Heart left ventricle (tissue), 16 donors: ENCODE results near the gene VWA5B1. TPM values are rescaled to one million over a fixed set of nuclear protein-coding genes. Genes with fewer than 3 reads are reported as not detected.

ENCODE experiments used
- ATAC-seq, 4 donors: fragments of 200-7000 bp; cut with Tn5 transposase; one replicate each; pipeline ENCODE4 v1.9.1; 2020 to 2022; ENCODE audit warnings: moderate library complexity in 4 of 4, mild to moderate bottlenecking in 3 of 4, moderate number of reproducible peaks in 1 of 4
- DNase-seq, 5 donors: peaks; one replicate each; pipeline ENCODE4 v3.0.0-alpha.2; 2020
- H3K27ac ChIP-seq, 12 donors: fragments of 200-600 bp; sonication (generic) in 4 of 12; one replicate each; pipeline versions ENCODE4 v1.5.0 to v1.8.0; 2016 to 2022; ENCODE audit warnings: mild to moderate bottlenecking in 2 of 12
- H3K27me3 ChIP-seq, 9 donors: fragments of 200-600 bp; sonication (generic) in 2 of 9; one replicate each; pipeline versions ENCODE4 v1.5.1 to v1.8.0; 2016 to 2022; ENCODE audit warnings: mild to moderate bottlenecking in 3 of 9
- H3K36me3 ChIP-seq, 9 donors: fragments of 200-600 bp; sonication (generic) in 2 of 9; one replicate each; pipeline versions ENCODE4 v1.5.0 to v1.8.0; 2018 to 2022; ENCODE audit warnings: mild to moderate bottlenecking in 2 of 9
- H3K4me1 ChIP-seq, 12 donors: fragments of 200-600 bp; sonication (generic) in 4 of 12; one replicate each; pipeline versions ENCODE4 v1.5.0 to v1.8.0; 2016 to 2022; ENCODE audit warnings: mild to moderate bottlenecking in 3 of 12
- H3K4me3 ChIP-seq, 12 donors: fragments of 200-600 bp; sonication (generic) in 4 of 12; one replicate each; pipeline versions ENCODE4 v1.5.0 to v1.8.0; 2017 to 2022; ENCODE audit warnings: mild to moderate bottlenecking in 9 of 12, moderate library complexity in 4 of 12
- H3K9me3 ChIP-seq, 12 donors: fragments of 200-600 bp; sonication (generic) in 4 of 12; one replicate each; pipeline versions ENCODE4 v1.5.0 to v1.8.0; 2016 to 2022; ENCODE audit warnings: mild to moderate bottlenecking in 1 of 12
- POLR2A ChIP-seq, 2 donors: fragments of 450-650 bp; IDR thresholded peaks; one replicate each; pipeline ENCODE4 v1.6.1; 2017; ENCODE audit warnings: antibody characterized with exemption in 2 of 2, mild to moderate bottlenecking in 2 of 2, moderate library complexity in 2 of 2
- WGBS, 4 donors: extraction: QIAGEN DNeasy Blood & Tissue Kit in 2 of 4; methylation state at CpG; one replicate each; pipeline versions ENCODE4 v1.1.5 to v1.1.7; 2013 to 2018; 5-methylcytosine and 5-hydroxymethylcytosine counted together
- intact Hi-C, 10 donors: fragments of 100-400 bp; cut with DNase I; formaldehyde crosslinking; loops; one replicate each; pipeline versions ENCODE4 v1.11.1 to v1.14.2; 2022
- polyA plus RNA-seq, 2 donors: library from polyadenylated mRNA; stranded (reverse); fragments of 200-250 nt; gene quantifications; one replicate each; pipeline ENCODE4 v1.2.3, GENCODE V29; 2013
- total RNA-seq, 9 donors: library from RNA; depleted of rRNA in 2 of 9; stranded (reverse); fragments of >200 nt in 2 of 9; fragmentation: NEBNext Ultra II Directional in 3 of 9; extraction: Animal tissue kit (Norgen Biotek cat#: 25700) in 3 of 9; gene quantifications; one replicate each; pipeline versions ENCODE4 v1.1.0 to v1.2.4, GENCODE V29; 2016 to 2023
- TF ChIP-seq, protein P1 (sequence below), 12 donors: fragments of 200-600 bp; sonication (generic) in 4 of 12; IDR thresholded peaks; one replicate each; pipeline versions ENCODE4 v1.5.0 to v1.8.0; 2018 to 2022; ENCODE audit warnings: antibody characterized with exemption in 12 of 12, mild to moderate bottlenecking in 5 of 12
- donor health status: ischemic (EF 13 %, LVEDD 7.1; RV severe dilation, severe dysfunction).
- donor health status: healthy with polysubstance abuse.
- donor health status: DM: no; HTN: yes; CAD: no.
- donor health status: DM: no; HTN: no; CAD: no.
- donor health status: ischemic (EF 25% LVEDD 6.9; RV normal size, moderate dysfunction).
- donor health status: ischemic (EF 25% LVEDD 5.7; RV mildly dilated, moderate dysfunction).
- donor health status: healthy.
- donor health status: DM: yes; HTN: yes; CAD: no.
- donor health status: ischemic (EF 35%, LVEDD 5.7; RV mildly dilated, moderate dysfunction).
- donor health status: nonischemic (EF 11% LVEDD 7.7; RV severe dilation, severe dysfunction).
- donor health status: DM: yes; HTN: yes; CAD: no.
- donor health status: PGD.
- donor health status: ischemic (EF 29% LVEDD 5.4; RV normal size, mild dysfunction).
- donor health status: nonischemic (EF 23%, LVEDD 6.1; RV moderate dilation, normal function).

The VWA5B1 gene
- total and polyA plus RNA-seq, 11 donors, result 0.04 to 0.88 (median 0.12) TPM; not detected in 4

DNA sequence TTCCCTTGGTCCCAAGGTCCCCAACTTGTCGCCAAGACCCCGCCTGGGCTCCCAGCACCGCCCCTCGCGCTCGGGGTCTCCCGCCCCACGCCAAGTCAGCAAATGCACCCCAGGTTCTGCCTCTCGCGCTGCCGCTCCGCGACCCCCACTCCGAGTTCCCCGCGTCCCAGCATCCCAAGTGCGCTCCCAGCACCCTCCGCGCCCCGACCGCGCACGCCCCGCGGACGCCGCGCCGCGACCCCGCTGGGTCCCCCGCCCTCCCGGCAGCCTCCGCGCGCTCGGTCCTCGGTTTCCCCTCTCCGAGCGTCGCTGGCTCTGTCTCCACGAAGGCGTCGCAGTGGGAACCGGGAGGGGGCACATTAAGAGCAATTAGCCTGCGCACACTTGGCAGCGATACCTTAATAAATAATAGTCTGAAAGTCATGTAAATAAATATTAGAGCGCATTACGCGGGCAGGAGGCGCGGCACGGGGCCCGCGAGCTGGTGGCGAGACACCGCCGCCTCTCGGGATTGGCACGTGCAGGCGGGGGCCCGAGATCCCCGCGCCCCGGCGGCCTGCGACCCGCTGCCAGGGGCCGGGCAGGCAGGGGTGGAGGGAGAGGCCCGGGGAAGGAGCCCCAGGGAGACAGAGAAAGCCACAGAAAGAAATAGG, 75.9 kb downstream of the VWA5B1 start:
- intact Hi-C loops, result loop anchor here in 5 of 10 donors (5.0 to 10.0 kb wide), 5 partner anchors 102 to 152 kb away; no protein-coding TSS in a partner anchor
- no peak for TF ChIP-seq POLR2A (IDR thresholded peaks at IDR 0.05)
- TF ChIP-seq, protein P1, sequence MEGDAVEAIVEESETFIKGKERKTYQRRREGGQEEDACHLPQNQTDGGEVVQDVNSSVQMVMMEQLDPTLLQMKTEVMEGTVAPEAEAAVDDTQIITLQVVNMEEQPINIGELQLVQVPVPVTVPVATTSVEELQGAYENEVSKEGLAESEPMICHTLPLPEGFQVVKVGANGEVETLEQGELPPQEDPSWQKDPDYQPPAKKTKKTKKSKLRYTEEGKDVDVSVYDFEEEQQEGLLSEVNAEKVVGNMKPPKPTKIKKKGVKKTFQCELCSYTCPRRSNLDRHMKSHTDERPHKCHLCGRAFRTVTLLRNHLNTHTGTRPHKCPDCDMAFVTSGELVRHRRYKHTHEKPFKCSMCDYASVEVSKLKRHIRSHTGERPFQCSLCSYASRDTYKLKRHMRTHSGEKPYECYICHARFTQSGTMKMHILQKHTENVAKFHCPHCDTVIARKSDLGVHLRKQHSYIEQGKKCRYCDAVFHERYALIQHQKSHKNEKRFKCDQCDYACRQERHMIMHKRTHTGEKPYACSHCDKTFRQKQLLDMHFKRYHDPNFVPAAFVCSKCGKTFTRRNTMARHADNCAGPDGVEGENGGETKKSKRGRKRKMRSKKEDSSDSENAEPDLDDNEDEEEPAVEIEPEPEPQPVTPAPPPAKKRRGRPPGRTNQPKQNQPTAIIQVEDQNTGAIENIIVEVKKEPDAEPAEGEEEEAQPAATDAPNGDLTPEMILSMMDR (IDR thresholded peaks at IDR 0.05), result no peak
- Histone ChIP-seq H3K27me3 (peaks cover 6 to 76% (median 32%) of the 10 kb centered on the region in 9 donors), H3K4me1 (peaks cover 0 to 20% (median 5%) of the 10 kb centered on the region in 12 donors), H3K4me3 (peak overlapping the region; percentile 11 to 51 (median 42)), H3K36me3 (no peaks in the 10 kb centered on the region), H3K27ac (peak overlapping the region in 2 of 12 donors; percentile 39 to 48), H3K9me3 (no peaks in the 10 kb centered on the region)
- WGBS, 4 donors, result 1 to 2% (median 2%) methylated on average over 37 to 70 of the region's 70 CpGs
- DNase-seq, result peak in 1 of 5 donors; percentile 45
- peak in 1 of 4 donors; percentile 5 for ATAC-seq

DNA sequence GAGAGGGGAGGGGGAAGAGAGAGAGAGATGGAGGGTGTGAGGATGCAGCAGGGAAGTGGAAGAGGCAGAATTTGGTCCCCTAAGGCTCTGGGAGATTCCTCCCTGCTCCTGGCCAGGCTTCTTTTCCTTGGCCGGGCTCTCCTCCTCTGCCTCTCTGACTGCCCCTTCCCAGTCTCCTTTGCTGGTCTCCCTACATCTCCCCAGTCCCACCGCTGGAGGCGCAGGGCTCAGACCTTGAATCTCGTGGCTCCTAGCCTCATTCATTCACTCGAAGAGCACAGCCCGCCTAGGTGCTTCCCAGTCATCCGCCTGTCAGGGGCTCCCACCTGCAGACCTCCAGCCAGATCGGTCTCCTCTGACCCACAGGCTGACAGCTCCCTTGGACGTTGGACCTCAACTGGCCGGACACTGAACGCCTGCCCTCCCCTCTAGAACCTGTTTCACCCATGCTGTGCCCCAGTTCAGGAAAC, 76.5 kb downstream of the VWA5B1 start:
- intact Hi-C loops, result loop anchor here in 5 of 10 donors (5.0 to 10.0 kb wide), 5 partner anchors 102 to 152 kb away; no protein-coding TSS in a partner anchor
- peak; percentile 32 to 88 (median 76) for ATAC-seq
- DNase-seq, result peak in 4 of 5 donors; percentile 32 to 65 (median 49)

DNA sequence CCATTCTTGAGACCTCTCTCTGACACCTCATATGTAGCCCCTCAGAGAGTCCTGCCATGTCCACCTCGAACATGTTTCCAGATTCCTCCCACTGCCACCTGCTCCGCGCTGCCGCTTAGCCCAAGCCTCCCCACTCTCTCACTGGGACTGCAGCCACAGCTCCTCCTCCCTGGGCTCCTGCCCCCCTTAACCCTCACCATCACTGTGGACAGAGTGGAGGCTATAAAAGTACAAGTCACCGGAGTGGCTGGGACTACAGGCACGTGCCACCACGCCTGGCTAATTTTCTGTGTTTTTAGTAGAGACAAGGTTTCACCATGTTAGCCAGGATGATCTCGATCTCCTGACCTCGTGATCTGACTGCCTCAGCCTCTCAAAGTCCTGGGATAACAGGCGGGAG, 77.0 kb downstream of the VWA5B1 start:
- 49 to 71% (median 54%) methylated on average over 10 of the region's 10 CpGs for WGBS, 4 donors
- intact Hi-C loops, result loop anchor here in 5 of 10 donors (5.0 to 10.0 kb wide), 5 partner anchors 103 to 153 kb away; no protein-coding TSS in a partner anchor
- DNase-seq, result peak in 1 of 5 donors; percentile 12
- TF ChIP-seq POLR2A (IDR thresholded peaks at IDR 0.05), result no peak
- TF ChIP-seq, protein P1 (IDR thresholded peaks at IDR 0.05), result no peak
- Histone ChIP-seq H3K4me1 (peaks cover 0 to 18% (median 5%) of the 10 kb centered on the region in 12 donors), H3K9me3 (no peaks in the 10 kb centered on the region), H3K4me3 (no peak overlapping the region), H3K36me3 (no peaks in the 10 kb centered on the region), H3K27me3 (peaks cover 8 to 78% (median 30%) of the 10 kb centered on the region in 9 donors), H3K27ac (no peak overlapping the region)
- peak in 1 of 4 donors; percentile 20 for ATAC-seq

More for the DNA sequence above, 76.5 kb downstream of the VWA5B1 start:
- Histone ChIP-seq H3K27ac (peak overlapping the region in 1 of 12 donors; percentile 48), H3K4me1 (peaks cover 0 to 18% (median 5%) of the 10 kb centered on the region in 12 donors), H3K9me3 (no peaks in the 10 kb centered on the region), H3K36me3 (no peaks in the 10 kb centered on the region), H3K4me3 (peak overlapping the region; percentile 11 to 51 (median 42)), H3K27me3 (peaks cover 6 to 79% (median 32%) of the 10 kb centered on the region in 9 donors)
- 7 to 13% (median 11%) methylated on average over 11 of the region's 11 CpGs for WGBS, 4 donors
- TF ChIP-seq, protein P1 (IDR thresholded peaks at IDR 0.05), result peak in 11 of 12 donors; percentile 21 to 58 (median 47)
- no peak for TF ChIP-seq POLR2A (IDR thresholded peaks at IDR 0.05)

DNA sequence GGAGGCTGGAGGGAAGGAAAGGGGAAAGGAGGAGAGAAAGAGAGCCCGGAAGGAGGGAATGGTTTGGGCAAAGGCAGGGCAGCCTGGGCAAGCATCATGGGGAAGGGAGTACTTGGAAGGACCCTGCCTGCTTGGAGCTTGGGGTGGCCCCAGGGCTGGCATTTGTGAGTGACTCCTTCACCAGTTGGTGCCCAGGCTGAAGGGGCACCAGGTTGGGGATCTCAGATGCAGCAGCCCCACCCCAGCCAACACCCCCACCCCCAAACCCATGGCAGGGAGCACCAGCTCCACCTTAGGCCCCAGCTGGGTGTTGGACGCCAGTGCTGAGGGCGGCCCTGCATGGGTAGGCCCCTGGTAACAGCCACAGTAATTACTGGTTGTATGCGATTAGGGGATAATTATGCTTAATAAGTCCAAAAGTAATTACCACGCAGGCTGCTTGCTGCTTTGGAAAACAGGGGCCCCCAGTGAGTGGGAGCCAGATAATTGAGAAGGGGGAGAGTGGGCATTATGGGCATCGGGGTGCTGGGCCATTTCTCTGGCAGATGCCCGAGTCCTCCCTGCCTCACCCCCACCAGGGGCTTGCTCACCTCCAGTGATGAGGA, 78.3 kb downstream of the VWA5B1 start:
- DNase-seq, result peak in 1 of 5 donors; percentile 41
- WGBS, 4 donors, result 73 to 85% (median 82%) methylated on average over 5 to 7 of the region's 7 CpGs
- no peak overlapping the region for H3K27ac ChIP-seq
- H3K9me3 ChIP-seq, result no peaks in the 10 kb centered on the region
- H3K36me3 ChIP-seq, result no peaks in the 10 kb centered on the region
- H3K4me3 ChIP-seq, result no peak overlapping the region
- intact Hi-C loops, result loop anchor here in 5 of 10 donors (5.0 to 10.0 kb wide), 5 partner anchors 104 to 154 kb away; no protein-coding TSS in a partner anchor
- TF ChIP-seq POLR2A (IDR thresholded peaks at IDR 0.05), result no peak
- TF ChIP-seq, protein P1 (IDR thresholded peaks at IDR 0.05), result no peak
- peaks cover 8 to 78% (median 30%) of the 10 kb centered on the region in 9 donors for H3K27me3 ChIP-seq
- H3K4me1 ChIP-seq, result peaks cover 0 to 18% (median 5%) of the 10 kb centered on the region in 12 donors
- no peak for ATAC-seq
